SHP77 treated with DMSO at 0.1 percent for 48 hours (cell line): Measurements from ENCODE around the gene TBC1D22A.

ENCODE experiments used
- DNase-seq: peaks from one replicate; lab custom pipeline; 2025; lab: John Stamatoyannopoulos, UW

Gene TBC1D22A

GRCh38 chr22:47201996-47202818 is 439.8 kb downstream of the TBC1D22A start:
- no peak for DNase-seq

GRCh38 chr22:47202819-47203553 is 440.5 kb downstream of the TBC1D22A start:
- no peak for DNase-seq

- no peak for DNase-seq
Observed at GRCh38 chr22:47203554-47203991, 441.1 kb downstream of the TBC1D22A start.

- DNase-seq, result no peak
Observed at GRCh38 chr22:47204002-47204979, 441.8 kb downstream of the TBC1D22A start.

DNA sequence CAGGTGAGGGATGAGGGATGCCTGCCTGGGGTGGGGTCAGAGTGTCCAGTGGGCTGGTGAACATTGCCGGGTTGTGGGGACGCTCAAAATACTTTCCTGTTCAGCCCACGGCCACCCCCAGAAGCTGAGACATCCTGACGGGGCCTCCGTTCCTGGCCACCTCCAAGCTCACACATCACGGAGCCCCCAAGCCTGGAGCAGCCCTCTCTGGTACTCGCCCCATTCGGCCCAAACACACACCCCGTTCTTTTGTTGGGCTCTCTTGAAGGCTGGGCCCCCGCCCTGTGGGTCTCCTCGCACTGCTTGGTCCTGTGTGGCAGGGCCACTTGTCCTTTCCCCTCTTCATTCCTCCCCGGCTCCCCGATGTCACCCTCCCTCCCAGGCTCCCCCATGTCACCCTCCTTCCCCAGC is 442.6 kb downstream of the TBC1D22A start:
- no peak for DNase-seq

DNA sequence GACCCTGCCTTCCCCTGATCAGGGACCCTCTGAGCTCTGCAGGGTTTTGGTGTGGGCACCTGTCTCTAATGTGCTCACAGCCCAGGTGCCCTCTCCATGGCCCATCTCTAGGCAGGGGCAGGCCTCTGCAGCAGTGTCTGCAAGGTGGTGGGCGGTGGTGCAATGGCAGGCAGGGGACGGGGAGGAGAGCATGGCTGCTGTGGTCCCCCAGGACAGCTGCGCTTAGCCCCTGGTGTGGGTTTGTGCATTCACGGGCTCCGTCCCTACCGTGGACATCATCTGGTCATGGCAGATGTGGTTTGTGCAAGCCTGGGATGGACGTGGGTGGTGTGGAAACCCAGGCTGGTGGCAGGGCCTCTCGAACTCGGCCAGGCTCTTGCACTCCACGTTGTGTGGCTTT is 443.1 kb downstream of the TBC1D22A start:
- DNase-seq, result no peak

GRCh38 chr22:47206164-47206563 is 443.7 kb downstream of the TBC1D22A start:
- DNase-seq, result no peak

DNA sequence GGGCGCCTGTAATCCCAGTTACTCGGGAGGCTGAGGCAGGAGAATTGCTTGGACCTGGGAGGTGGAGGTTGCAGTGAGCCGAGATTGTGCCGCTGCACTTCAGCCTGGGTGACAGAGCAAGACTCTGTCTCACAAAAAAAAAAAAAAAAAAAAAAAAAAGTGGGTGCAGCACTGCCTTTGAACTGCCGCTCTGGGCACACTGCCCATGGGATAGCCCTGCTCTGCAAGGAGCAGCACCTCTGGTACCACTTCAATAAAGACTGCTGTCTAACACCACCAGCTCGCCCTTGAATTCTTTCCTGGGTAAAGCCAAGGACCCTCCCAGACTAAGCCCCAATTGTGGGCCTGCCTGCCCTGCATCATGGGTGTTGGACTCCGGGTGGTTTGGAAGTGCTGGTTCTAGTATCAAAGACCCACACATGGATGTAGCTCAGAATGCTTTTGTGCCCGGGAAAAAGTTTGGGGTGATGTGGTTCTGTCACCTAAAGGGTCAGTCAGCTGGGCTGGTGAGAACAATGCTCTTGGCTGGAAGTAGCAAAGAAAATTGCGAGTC is 444.3 kb downstream of the TBC1D22A start:
- no peak for DNase-seq

DNA sequence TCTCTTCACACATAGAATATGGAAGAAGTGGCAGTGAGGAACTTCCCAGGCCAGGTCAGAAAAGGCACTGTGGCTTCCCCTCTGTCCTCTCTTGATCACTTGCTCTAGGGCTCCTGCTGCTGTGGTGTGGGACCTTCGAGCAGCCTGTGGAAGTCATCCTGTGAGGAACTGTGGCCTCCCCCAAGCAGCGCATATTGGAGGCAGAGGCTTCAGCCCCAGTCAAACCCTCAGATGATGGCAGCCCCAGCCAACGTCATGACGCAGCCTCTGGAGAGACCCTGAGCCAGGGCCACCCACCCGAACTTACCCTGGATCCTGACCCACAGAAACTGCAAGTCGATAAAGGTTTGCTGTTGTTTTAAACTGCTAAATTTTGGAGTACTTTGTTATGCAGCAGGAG is 444.9 kb downstream of the TBC1D22A start:
- DNase-seq, result no peak

- DNase-seq, result no peak
Observed at GRCh38 chr22:47207846-47208554, 445.6 kb downstream of the TBC1D22A start.

- no peak for DNase-seq
Observed at GRCh38 chr22:47208630-47209029, 446.2 kb downstream of the TBC1D22A start.

- DNase-seq, result no peak
Observed at GRCh38 chr22:47209040-47209514, 446.6 kb downstream of the TBC1D22A start.

DNA sequence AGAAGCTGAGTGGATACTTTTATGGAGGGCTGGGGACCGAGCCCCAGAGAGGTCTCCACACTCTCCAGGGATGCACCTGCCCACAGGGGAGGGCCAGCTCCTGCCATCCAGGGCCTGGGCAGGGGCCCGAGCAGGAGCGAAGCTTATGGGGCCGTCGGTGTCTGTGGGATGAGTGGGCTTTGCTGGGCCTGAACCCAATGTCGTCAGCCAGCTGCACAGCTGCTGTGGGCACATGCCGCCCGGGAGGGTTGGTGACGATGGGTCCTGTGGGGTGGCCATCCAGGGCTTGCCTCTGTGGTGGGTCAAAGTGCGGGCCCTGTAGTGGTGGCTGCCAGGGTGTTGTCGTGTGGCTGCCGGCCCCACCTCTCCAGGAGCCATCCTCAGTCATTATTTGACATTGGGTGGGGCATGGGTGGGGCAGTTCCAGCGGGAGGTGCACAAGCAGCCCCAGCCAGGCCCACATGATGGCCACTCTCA is 447.1 kb downstream of the TBC1D22A start:
- DNase-seq, result no peak

GRCh38 chr22:47210112-47210657 is 447.7 kb downstream of the TBC1D22A start:
- no peak for DNase-seq

DNA sequence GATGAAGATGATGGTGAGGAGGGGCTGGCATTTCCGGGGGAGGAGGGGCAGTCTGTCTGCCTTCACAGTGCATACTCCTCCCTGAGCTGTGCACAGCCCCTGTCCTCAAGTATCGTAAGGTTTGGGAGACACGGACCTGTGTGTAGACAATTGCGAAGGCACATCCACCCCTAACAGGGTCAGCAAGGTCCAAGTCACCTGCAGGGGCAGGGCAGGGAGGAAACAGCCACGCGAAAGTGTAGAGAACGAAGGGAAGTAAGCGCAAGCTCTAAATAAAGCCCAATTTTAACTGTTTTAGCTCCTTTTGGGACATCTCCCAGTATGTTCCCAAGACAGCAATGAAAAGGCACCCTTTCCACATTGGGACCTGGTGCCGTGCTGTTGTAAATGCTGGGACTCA is 448.2 kb downstream of the TBC1D22A start:
- DNase-seq, result no peak

DNA sequence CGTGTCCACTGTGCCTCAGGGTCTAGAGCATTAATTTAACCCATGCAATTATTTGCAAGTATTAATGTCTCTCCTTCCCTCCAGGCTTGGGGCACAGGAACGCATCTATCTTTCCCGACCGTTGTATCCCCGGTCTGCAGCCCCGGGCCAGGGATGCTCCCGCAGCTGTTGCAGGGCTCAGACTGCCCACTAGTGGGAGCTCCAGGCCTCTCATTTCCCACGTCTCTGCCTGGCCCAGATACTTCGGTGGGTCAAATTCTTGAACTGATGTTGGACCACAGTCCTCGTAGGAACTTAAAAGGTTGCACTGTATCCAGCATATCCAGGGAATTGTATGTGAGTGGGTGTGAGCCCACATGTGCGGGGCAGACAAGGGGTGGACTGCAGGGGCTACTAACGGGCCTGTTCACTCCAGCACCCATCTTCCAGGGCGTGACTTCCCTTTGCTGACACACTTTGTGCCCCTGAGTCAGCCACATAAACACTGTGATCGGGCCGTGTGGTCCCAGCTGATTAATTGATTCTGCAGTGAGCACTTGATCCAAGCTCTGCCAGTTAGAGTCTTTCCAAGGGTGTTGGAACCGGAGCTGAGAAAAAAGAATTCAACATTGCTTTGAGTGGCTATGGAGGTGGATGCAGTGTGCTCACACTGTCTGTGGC is 451.3 kb downstream of the TBC1D22A start:
- peak; percentile 16 for DNase-seq

GRCh38 chr22:47215851-47216250 is 453.4 kb downstream of the TBC1D22A start:
- DNase-seq, result no peak

GRCh38 chr22:47218671-47219070 is 456.2 kb downstream of the TBC1D22A start:
- DNase-seq, result no peak

GRCh38 chr22:47219789-47220188 is 457.3 kb downstream of the TBC1D22A start:
- no peak for DNase-seq

DNA sequence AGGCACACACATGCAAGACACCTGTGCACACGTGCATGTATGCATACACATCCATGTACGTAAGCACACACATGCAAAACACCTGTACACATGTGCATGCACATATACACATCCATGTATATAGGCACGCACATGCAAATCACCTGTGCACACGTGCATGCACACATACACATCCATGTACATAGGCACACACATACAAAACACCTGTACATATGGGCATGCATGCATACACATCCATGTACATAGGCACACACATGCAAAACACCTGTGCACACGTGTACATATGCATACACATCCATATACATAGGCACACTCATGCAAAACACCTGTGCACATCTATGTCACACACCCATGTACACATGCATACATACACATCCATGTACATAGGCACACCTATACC is 458.3 kb downstream of the TBC1D22A start:
- DNase-seq, result no peak
